Activated CD4-positive, CD25-positive, alpha-beta regulatory T cell treated with anti-CD3 and anti-CD28 coated beads, Interleukin-2, amount 50 U/mL, for 24 hours (primary cell): ENCODE measurements around the gene LYPD5.

Experiments
- ATAC-seq, 2 donors: fragments of 150-1000 bp; cut with Tn5 transposase; one replicate each; pipeline ENCODE4 v1.10.0; 2021; ENCODE audit warnings: mild to moderate bottlenecking in 1 of 2, moderate library complexity in 1 of 2

LYPD5 gene

DNA sequence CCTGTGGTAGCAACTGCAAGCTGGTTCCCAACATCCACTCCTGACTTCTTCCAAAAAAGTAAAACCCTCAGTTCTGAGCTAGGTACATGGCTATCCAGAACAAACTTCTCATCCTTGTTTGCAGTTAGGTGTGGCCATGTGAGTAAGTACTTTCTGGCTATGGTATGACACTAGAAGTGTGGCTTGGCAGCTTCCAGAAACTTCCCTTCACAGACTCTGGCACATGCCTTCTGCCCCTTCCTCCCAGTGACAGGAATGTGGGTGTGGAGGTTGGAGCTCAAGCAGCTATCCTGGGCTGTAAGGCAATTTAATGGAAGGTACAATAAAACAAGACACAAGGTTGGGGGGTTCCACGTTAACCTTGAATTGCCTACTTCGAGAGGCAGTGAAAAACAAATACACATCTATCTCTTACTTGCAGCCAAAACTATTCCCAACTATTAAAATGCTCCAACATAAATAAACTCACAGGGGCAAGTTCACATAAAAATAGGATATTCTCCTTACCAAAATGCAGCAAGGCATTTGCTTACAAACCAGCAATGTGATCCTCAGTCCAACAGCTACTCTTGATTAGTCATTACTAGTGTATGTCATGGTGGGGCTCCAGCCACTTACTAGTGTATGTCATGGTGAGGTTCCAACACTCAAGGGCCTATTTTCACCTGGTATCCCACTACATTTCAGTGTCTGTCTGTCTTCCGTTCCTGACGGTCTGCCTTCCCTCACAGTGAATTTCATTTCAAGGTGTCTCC is 50.6 kb downstream of the LYPD5 start:
- ATAC-seq: no peak

DNA sequence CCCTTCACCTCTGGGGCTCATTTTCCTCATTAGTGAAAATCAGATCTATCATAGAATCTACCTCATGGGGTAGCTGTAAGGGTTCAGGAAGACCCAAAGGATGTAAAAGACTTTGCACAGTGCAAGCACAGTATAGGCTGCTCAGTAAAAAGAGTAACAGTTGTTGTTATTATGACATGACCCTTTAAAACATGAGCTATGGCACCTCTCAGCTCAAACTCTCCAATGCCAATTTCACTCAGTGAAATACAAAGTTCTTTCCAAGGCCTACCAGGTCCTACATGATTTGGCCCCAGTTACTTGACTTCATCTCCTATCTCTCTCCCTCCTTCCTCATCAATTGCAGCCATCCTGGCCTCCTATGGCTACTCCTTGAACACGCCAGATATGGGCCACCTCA is 52.3 kb downstream of the LYPD5 start:
- ATAC-seq: no peak

DNA sequence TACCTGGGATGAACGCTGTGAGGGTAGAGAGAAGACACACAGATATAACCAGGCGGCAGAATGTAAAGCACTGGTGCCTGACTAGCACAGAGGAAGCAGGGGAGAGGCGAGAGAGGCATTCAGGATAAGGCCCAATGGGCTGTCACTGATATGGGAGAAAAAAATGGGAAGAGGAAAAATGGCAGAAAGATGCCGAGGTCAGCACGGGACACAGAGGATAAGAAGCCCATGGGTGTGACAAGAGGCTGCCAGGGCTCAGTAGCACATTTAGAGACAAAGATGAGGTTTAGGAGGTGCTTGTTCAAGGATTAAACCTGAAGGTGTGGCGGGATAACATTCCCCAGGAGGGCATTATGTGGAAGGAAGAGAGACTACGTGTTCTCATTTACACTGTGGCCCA is 53.1 kb downstream of the LYPD5 start:
- ATAC-seq: no peak

DNA sequence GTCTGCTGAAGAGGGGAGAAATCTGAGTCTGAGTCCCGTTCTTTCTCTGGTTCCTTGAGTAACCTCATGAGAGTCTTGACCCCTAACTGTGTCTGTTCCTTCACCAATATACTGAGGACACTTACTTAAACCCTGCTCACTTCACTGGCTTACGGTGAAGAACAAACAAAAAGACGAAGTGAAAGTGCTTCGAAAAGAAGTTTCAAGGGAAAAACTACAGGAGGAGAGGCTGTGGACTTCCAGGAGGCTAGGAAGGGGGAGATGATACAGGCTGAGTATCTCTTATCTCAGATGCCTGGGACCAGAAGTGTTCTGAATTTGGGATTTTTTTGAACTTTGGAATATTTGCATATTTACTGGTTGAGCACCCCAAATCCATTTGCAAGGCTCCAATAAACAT is 53.6 kb downstream of the LYPD5 start:
- no peak for ATAC-seq

DNA sequence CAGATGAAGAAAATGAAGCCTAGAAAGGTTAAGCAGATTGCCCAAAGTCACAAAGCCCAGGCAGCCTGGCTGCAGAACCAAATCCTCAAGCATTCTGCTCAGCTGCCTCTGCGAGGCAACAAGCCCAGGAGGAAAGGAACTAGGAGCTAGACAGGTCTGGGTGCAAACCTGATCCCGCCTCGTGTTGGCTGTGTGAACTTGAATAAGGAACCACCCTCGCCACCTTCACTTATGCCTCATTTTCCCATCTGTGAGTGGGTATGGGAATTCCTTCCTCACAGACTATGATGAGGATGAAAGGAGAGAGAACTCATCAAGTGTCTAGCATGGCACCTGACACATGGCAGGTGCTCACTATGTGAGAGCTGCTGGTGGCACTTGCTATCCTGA is 54.0 kb downstream of the LYPD5 start:
- no peak for ATAC-seq

DNA sequence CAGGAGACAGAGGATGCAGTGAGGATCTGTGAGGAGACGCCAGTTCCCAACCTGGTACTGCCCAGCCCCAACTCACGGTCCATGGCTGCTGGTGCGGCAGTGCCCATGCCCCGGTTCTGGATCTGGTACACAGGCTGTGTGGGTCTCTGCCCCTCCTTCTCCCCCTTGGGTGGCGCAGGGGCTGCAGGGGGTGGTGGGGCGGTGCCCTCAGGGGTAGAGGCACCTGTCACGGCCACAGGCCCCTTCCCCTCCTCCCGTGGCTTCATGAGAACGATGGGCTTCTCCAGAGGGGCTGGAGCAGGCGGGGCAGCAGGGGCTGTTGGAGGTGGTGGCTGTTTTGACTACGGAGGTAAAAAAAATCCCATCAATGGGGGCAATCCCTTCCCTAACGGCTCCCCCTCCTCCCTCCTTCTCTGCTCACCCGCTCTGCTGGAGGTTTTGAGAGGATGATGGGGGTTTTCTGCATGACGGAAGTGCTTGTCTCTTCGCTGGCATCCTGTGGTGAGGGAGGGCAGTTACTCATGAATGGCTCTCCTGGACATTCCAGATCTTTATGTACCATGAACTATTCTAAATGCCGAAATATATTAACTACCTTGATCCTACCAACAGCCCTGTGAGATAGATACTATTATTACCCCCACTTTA is 54.6 kb downstream of the LYPD5 start:
- ATAC-seq: peak in 1 of 2 donors; percentile 40
